GM23248 (cell line): ENCODE data around the gene C1QTNF9B. TPM values are rescaled to one million over a fixed set of nuclear protein-coding genes. Genes with fewer than 3 reads are reported as not detected.

Source experiments
- DNase-seq: peaks from one replicate; pipeline ENCODE4 v3.0.0-alpha.2; 2015
- H2AFZ ChIP-seq: fragments of 200-600 bp; sonication (generic); 2 replicates; pipeline ENCODE4 v1.6.1; 2016; ENCODE audit warnings: antibody characterized with exemption
- H3F3A ChIP-seq: fragments of 200-600 bp; sonication (generic); 2 replicates; pipeline ENCODE4 v1.6.1; 2016; ENCODE audit warnings: mild to moderate bottlenecking, antibody characterized with exemption, mixed run types; ENCODE audit not compliant: insufficient read depth
- H3K27ac ChIP-seq: fragments of 200-600 bp; sonication (generic); 2 replicates; pipeline ENCODE4 v1.5.1; 2016; ENCODE audit warnings: mild to moderate bottlenecking
- H3K27me3 ChIP-seq: fragments of 200-600 bp; sonication (generic); replicated peaks from 2 replicates; pipeline ENCODE4 v1.6.1; 2016; ENCODE audit warnings: mild to moderate bottlenecking; ENCODE audit not compliant: insufficient read depth
- H3K36me3 ChIP-seq: fragments of 200-600 bp; sonication (generic); 2 replicates; pipeline ENCODE4 v1.6.1; 2016; ENCODE audit warnings: low read depth, mild to moderate bottlenecking
- H3K4me1 ChIP-seq: fragments of 200-600 bp; sonication (generic); 2 replicates; pipeline ENCODE4 v1.6.1; 2016; ENCODE audit warnings: mild to moderate bottlenecking; ENCODE audit not compliant: insufficient read depth
- H3K4me2 ChIP-seq: fragments of 200-600 bp; sonication (generic); one replicate; pipeline ENCODE4 v1.6.1; 2016; ENCODE audit warnings: mild to moderate bottlenecking; ENCODE audit not compliant: unreplicated experiment
- H3K4me3 ChIP-seq: fragments of 200-600 bp; sonication (generic); 2 replicates; pipeline ENCODE4 v1.5.1; 2016; ENCODE audit warnings: mild to moderate bottlenecking
- H3K79me2 ChIP-seq: fragments of 200-600 bp; sonication (generic); 2 replicates; pipeline ENCODE4 v1.6.1; 2016; ENCODE audit warnings: mild to moderate bottlenecking; ENCODE audit not compliant: insufficient read depth
- H3K9ac ChIP-seq: fragments of 200-600 bp; sonication (generic); 2 replicates; pipeline ENCODE4 v1.6.1; 2016; ENCODE audit warnings: mild to moderate bottlenecking
- H3K9me2 ChIP-seq: fragments of 200-600 bp; sonication (generic); 2 replicates; pipeline ENCODE4 v1.6.1; 2016; ENCODE audit warnings: mixed run types, mild to moderate bottlenecking, moderate library complexity; ENCODE audit not compliant: insufficient read depth
- H3K9me3 ChIP-seq: fragments of 200-600 bp; sonication (generic); one replicate; pipeline ENCODE4 v1.6.1; 2017; ENCODE audit warnings: low read depth
- H4K20me1 ChIP-seq: fragments of 200-600 bp; sonication (generic); 2 replicates; pipeline ENCODE4 v1.6.0; 2016; ENCODE audit not compliant: insufficient read depth
- EZH2 ChIP-seq: fragments of 200-600 bp; sonication (generic); IDR thresholded peaks from 2 replicates; pipeline ENCODE4 v1.6.1; 2018; ENCODE audit warnings: antibody characterized with exemption, mild to moderate bottlenecking; ENCODE audit not compliant: insufficient read depth, poor library complexity, severe bottlenecking
- EZH2phosphoT487 ChIP-seq: fragments of 200-600 bp; sonication (generic); IDR thresholded peaks from 2 replicates; pipeline ENCODE4 v1.6.1; 2018; ENCODE audit warnings: antibody characterized with exemption, moderate library complexity, mild to moderate bottlenecking, low read depth; ENCODE audit not compliant: insufficient read depth
- WGBS, 2 experiments: methylation state at CpG; one replicate each; pipeline ENCODE4 v1.1.6; 2015 to 2017; ENCODE audit warnings: low lambda C conversion rate in 2 of 2, low coverage in 1 of 2; ENCODE audit errors: missing lambda C conversion rate in 2 of 2; 5-methylcytosine and 5-hydroxymethylcytosine counted together
- in situ Hi-C: fragments of 300-500 bp; cut with MboI; formaldehyde crosslinking; loops from 2 replicates; pipeline ENCODE4 v1.15.0; 2020
- polyA plus RNA-seq: library from polyadenylated mRNA; unstranded; fragments of >200 nt; fragmentation: Nextera tagmentation; extraction: Ambion mirVana; gene quantifications from 2 replicates; pipeline ENCODE4 v1.2.1, GENCODE V29; 2016
- total RNA-seq: library from RNA; depleted of rRNA; stranded (reverse); fragments of >200 nt; shearing (Covaris generic); gene quantifications from 2 replicates; pipeline ENCODE4 v1.2.3, GENCODE V29; 2014

C1QTNF9B gene
- total and polyA plus RNA-seq, 2 experiments from 2014 or later: not detected

- TF ChIP-seq EZH2phosphoT487: no peak
- no peak for TF ChIP-seq EZH2
- H3K9ac ChIP-seq: no peak overlapping the region
- no peaks in the 10 kb centered on the region for H3K9me2 ChIP-seq
- no peak overlapping the region for H2AFZ ChIP-seq
- no peak overlapping the region for H3K4me3 ChIP-seq
- no peak for DNase-seq
- H3K9me3 ChIP-seq: no peaks in the 10 kb centered on the region
- H3F3A ChIP-seq: no peaks in the 10 kb centered on the region
- H3K36me3 ChIP-seq: no peaks in the 10 kb centered on the region
- no peaks in the 10 kb centered on the region for H3K79me2 ChIP-seq
- H3K27ac ChIP-seq: no peak overlapping the region
- no peaks in the 10 kb centered on the region for H3K4me1 ChIP-seq
- in situ Hi-C loops: loop anchor here (10.0 kb wide), 1 partner anchor 325 kb away; no protein-coding TSS in a partner anchor
- H3K27me3 ChIP-seq: no peaks in the 10 kb centered on the region
- H4K20me1 ChIP-seq: no peaks in the 10 kb centered on the region
- H3K4me2 ChIP-seq: no peak overlapping the region
Measured at GRCh38 chr13:23909606-23910005, 12.3 kb upstream of the C1QTNF9B start.

- in situ Hi-C loops: no loop called here
- no peaks in the 10 kb centered on the region for H3K79me2 ChIP-seq
- H3K27me3 ChIP-seq: no peaks in the 10 kb centered on the region; the same call in 1 of the 2 replicates
- no peak overlapping the region for H3K27ac ChIP-seq
- peaks cover 12% of the 10 kb centered on the region for H3K4me1 ChIP-seq
- H3K4me2 ChIP-seq: no peak overlapping the region
- H3K9me3 ChIP-seq: no peaks in the 10 kb centered on the region
- DNase-seq: no peak
- no peak for TF ChIP-seq EZH2
- TF ChIP-seq EZH2phosphoT487: no peak
- no peaks in the 10 kb centered on the region for H3K9me2 ChIP-seq
- peak overlapping the region; percentile 10; the same call in 1 of the 2 replicates for H2AFZ ChIP-seq
- H3K4me3 ChIP-seq: no peak overlapping the region
- H3F3A ChIP-seq: no peaks in the 10 kb centered on the region
- H3K36me3 ChIP-seq: no peaks in the 10 kb centered on the region
- 100% methylated on average over 2 of the region's 2 CpGs for WGBS, 2 experiments
- no peaks in the 10 kb centered on the region for H4K20me1 ChIP-seq
- no peak overlapping the region for H3K9ac ChIP-seq
Measured at GRCh38 chr13:23905766-23906165, 8.5 kb upstream of the C1QTNF9B start.

GRCh38 chr13:23903906-23904280 lies 6.6 kb upstream of the C1QTNF9B start:
- Histone ChIP-seq H3F3A (peaks cover 5% of the 10 kb centered on the region; the same call in 1 of the 2 replicates), H3K9ac (no peak overlapping the region), H2AFZ (peak overlapping the region; percentile 40), H3K4me3 (peak overlapping the region; percentile 48; the same call in 1 of the 2 replicates), H3K4me2 (no peak overlapping the region), H3K36me3 (no peaks in the 10 kb centered on the region), H4K20me1 (no peaks in the 10 kb centered on the region), H3K9me2 (no peaks in the 10 kb centered on the region), H3K27me3 (no peaks in the 10 kb centered on the region; the same call in 1 of the 2 replicates), H3K9me3 (no peaks in the 10 kb centered on the region), H3K27ac (no peak overlapping the region), H3K79me2 (no peaks in the 10 kb centered on the region), H3K4me1 (peaks cover 24% of the 10 kb centered on the region)
- in situ Hi-C loops: no loop called here
- TF ChIP-seq EZH2phosphoT487: no peak
- no peak for TF ChIP-seq EZH2
- DNase-seq: no peak
- WGBS, 2 experiments: 68 to 74% methylated on average over 14 to 15 of the region's 16 CpGs

- Histone ChIP-seq H3K27me3 (no peaks in the 10 kb centered on the region; the same call in 1 of the 2 replicates), H3K27ac (no peak overlapping the region), H3K4me2 (peak overlapping the region; percentile 56), H3K9ac (no peak overlapping the region; the same call in 1 of the 2 replicates), H3K4me1 (peaks cover 28% of the 10 kb centered on the region), H3K9me3 (no peaks in the 10 kb centered on the region), H3K36me3 (no peaks in the 10 kb centered on the region), H3K79me2 (no peaks in the 10 kb centered on the region), H3F3A (peaks cover 8% of the 10 kb centered on the region), H4K20me1 (no peaks in the 10 kb centered on the region), H3K4me3 (peak overlapping the region; percentile 48), H3K9me2 (no peaks in the 10 kb centered on the region), H2AFZ (peak overlapping the region; percentile 40)
- TF ChIP-seq EZH2: peak; percentile 51
- no peak for TF ChIP-seq EZH2phosphoT487
- in situ Hi-C loops: no loop called here
- WGBS, 2 experiments: 17 to 20% methylated on average over 48 to 65 of the region's 67 CpGs
- no peak for DNase-seq
Measured at GRCh38 chr13:23902975-23903905, 5.9 kb upstream of the C1QTNF9B start.
